CD4-positive, alpha-beta T cell treated with Interleukin-4 for 1 hour (primary cell): ENCODE data around the gene HIVEP3.

ENCODE experiments used
- DNase-seq, 2 donors: peaks; one replicate each; pipeline ENCODE4 v3.0.0-alpha.2; 2020 to 2022

HIVEP3 gene

GRCh38 chr1:41920658-41921057 is 1.9 kb upstream of the HIVEP3 start:
- DNase-seq = peak in 1 of 2 donors; percentile 17

- peak; percentile 84 to 89 for DNase-seq
Observed at GRCh38 chr1:41919764-41920397, 1.2 kb upstream of the HIVEP3 start.

- no peak for DNase-seq
Observed at GRCh38 chr1:41919131-41919530, 409 bp upstream of the HIVEP3 start.

GRCh38 chr1:41917835-41918449 is 780 bp downstream of the HIVEP3 start:
- DNase-seq = peak in 1 of 2 donors; percentile 35

GRCh38 chr1:41917076-41917475 is 1.6 kb downstream of the HIVEP3 start:
- no peak for DNase-seq

- peak; percentile 50 to 64 for DNase-seq
Observed at GRCh38 chr1:41915786-41916571, 2.7 kb downstream of the HIVEP3 start.

- peak; percentile 35 to 65 for DNase-seq
Observed at GRCh38 chr1:41914516-41914915, 4.2 kb downstream of the HIVEP3 start.

- no peak for DNase-seq
Observed at GRCh38 chr1:41913014-41913413, 5.7 kb downstream of the HIVEP3 start.

- DNase-seq = no peak
Observed at GRCh38 chr1:41908288-41908895, 10.3 kb downstream of the HIVEP3 start.

- DNase-seq = no peak
Observed at GRCh38 chr1:41907446-41907845, 11.3 kb downstream of the HIVEP3 start.

GRCh38 chr1:41906943-41907342 is 11.8 kb downstream of the HIVEP3 start:
- no peak for DNase-seq

- DNase-seq = no peak
Observed at GRCh38 chr1:41905093-41905675, 13.5 kb downstream of the HIVEP3 start.

- no peak for DNase-seq
Observed at GRCh38 chr1:41902664-41903063, 16.1 kb downstream of the HIVEP3 start.

- DNase-seq = no peak
Observed at GRCh38 chr1:41902159-41902577, 16.6 kb downstream of the HIVEP3 start.

- no peak for DNase-seq
Observed at GRCh38 chr1:41901551-41901950, 17.2 kb downstream of the HIVEP3 start.

- DNase-seq = no peak
Observed at GRCh38 chr1:41900603-41901444, 17.9 kb downstream of the HIVEP3 start.

- peak; percentile 80 to 84 for DNase-seq
Observed at GRCh38 chr1:41898191-41898713, 20.5 kb downstream of the HIVEP3 start.

- no peak for DNase-seq
Observed at GRCh38 chr1:41895552-41895951, 23.2 kb downstream of the HIVEP3 start.

GRCh38 chr1:41894808-41895483 is 23.8 kb downstream of the HIVEP3 start:
- DNase-seq = no peak

GRCh38 chr1:41894101-41894807 is 24.5 kb downstream of the HIVEP3 start:
- DNase-seq = no peak
